CD4-positive, alpha-beta T cell treated with Interleukin-17A for 4 hours (primary cell): ENCODE measurements around the gene PPP3R1.

Source experiments
- DNase-seq: peaks from one replicate; pipeline ENCODE4 v3.0.0-alpha.2; 2020; ENCODE audit warnings: mixed read lengths

The PPP3R1 gene

DNA sequence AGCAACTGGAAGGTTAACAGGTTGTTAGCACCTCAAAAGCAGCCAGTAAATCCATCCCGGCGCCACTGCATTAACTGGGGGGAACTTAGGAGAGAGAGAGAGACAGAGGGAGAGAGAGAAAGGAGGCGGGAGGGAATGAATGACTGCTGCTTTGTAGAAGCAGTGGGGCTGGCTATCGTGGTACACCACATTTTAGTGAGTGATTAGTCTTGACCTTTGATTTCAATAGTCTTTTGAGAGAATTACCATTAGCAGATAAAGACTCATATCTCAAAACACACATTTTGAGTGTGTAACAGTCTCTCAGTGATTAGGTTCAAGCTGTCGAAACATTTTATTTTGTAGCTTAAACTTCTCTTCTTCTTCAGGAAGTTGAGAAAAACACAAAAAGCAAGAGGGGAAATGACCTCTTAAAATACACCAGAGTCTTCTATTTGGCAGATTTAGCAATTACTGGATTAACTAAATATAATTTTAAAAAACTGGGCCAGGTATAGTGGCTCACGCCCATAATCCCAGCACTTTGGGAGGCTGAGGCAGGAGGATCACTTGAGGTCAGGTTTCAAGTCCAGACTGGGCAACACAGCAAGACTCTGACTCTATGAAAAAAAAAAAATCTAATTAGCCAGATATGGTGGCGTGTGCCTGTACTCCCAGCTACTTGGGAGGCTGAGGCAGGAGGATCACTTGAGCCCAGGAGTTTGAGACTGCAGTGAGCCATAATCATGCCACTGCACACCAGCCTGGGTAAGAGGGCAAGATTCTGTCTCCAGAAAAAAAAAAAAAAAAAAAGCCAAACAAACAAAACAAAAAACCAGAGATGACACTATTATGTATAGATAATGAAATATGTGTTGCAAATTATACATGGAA is 116.6 kb downstream of the PPP3R1 start:
- no peak for DNase-seq

DNA sequence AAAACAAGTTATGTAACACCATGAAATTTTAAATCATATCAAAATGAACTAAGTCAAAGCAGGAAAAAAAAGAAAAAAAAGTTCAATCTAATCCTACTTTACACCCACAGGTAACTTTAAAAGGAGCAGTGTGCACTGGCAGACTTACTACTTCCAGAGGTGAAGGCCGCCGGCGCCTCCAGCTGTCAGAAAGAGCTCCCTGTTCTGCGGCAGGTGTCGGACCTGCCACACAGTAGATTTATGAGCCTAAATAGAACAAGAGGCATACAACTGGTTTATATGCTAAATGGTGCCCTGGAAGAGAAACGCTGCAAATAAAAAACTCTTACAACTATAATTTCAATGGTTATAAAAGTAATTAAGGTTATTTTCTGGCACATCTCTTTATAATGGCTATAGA is 117.8 kb downstream of the PPP3R1 start:
- no peak for DNase-seq

DNA sequence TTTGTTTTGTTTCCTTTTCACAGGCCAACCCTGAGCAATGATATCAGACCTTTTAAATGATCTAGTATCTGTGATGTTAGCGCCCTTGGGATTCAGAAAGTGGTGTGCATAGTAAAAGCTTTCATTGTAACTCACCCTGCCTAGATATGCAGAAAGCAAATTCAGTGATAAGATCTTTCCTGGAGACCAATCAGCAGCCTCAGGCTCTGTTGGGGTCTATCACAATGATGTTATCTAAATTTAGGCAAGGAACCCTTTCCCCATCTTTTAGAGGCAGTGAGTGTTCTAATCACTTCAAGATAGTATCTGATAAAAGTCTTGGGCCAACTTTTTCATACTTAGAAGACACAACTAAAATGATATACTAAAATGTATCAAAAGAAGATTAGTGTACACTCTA is 118.2 kb downstream of the PPP3R1 start:
- no peak for DNase-seq
